Loucy (cell line): ENCODE measurements around the gene ZDHHC14.

Experiments
- CTCF ChIP-seq: fragments of 200-600 bp; sonication (generic); conservative IDR thresholded peaks from 2 replicates; pipeline ENCODE4 v1.5.1; 2014; ENCODE audit warnings: mild to moderate bottlenecking, antibody characterized with exemption, low read length
- EZH2phosphoT487 ChIP-seq: fragments of 200-600 bp; IDR thresholded peaks from 2 replicates; pipeline ENCODE4 v1.6.1; 2018; ENCODE audit warnings: antibody characterized with exemption, mild to moderate bottlenecking, moderate library complexity, borderline replicate concordance

DNA sequence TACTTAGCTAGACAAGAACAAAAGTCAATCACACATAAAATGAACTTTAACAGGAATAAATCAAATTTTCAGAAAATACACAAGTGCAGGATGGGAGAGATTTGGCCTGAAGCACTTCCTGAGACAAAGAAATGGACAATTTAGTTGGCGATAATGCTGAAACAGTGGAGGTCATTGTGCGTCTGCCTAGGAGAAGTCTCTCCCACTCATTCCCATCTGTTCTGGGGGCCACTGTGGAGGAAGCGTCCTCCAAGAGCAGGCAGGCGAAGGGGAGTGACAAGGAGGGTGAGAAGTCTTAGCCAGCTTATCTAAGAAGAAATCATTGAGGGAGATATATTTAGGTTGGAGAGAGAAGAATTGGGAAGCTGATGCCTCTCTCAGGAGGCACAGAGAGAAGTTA is 47.5 kb upstream of the ZDHHC14 start:
- TF ChIP-seq CTCF (no peak), EZH2phosphoT487 (no peak)
